ENCODE results near the gene HCN2. TPM values are rescaled to one million over a fixed set of nuclear protein-coding genes. Genes with fewer than 3 reads are reported as not detected.

HCN2 gene
- polyA plus RNA-seq, 1 of the 3 experiments (the other 2 are of a cell fraction), result 5.6 TPM

- Histone ChIP-seq H3F3A (replicated peaks; ENCODE audit: insufficient read depth) (no peaks in the 10 kb centered on the region), H4K20me1 (ENCODE audit: insufficient read depth) (peaks cover 58% of the 10 kb centered on the region), H3K79me2 (ENCODE audit: insufficient read depth) (peaks cover 5% of the 10 kb centered on the region; the same call in 1 of the 2 replicates), H3K9me2 (no peaks in the 10 kb centered on the region), H3K4me2 (no peak overlapping the region), H3K4me1 (ENCODE audit: control insufficient read depth in 1 of 2, insufficient read depth in 2 of 2, low read depth in 1 of 2, low read length in 1 of 2) (peaks cover 0 to 2% of the 10 kb centered on the region in 2 experiments; a peak in 1 of 4 replicates), H3K27ac (ENCODE audit: low read depth in 2 of 2, low read length in 1 of 2) (no peak overlapping the region), H3K4me3 (ENCODE audit: low read depth in 2 of 2, low read length in 1 of 2) (no peak overlapping the region), H3K27me3 (ENCODE audit: insufficient read depth) (no peaks in the 10 kb centered on the region), H3K9me3 (no peaks in the 10 kb centered on the region), H2AFZ (ENCODE audit: low read depth) (no peak overlapping the region), H3K9ac (no peak overlapping the region), H3K36me3 (replicated peaks in 1 of 2; ENCODE audit: control insufficient read depth in 1 of 2, insufficient read depth in 2 of 2, low read length in 1 of 2) (no peaks in the 10 kb centered on the region)
- DNase-seq, result peak; percentile 31
- ChIA-PET CTCF (interaction anchor here (0.9 to 3.5 kb wide), 4 partner anchors 8 to 32 kb away, joined by 3 to 15 read pairs (median 4); no protein-coding TSS in a partner anchor), POLR2A (no interaction called here)
- WGBS (ENCODE audit: low lambda C conversion rate), result 93% methylated on average over 15 of the region's 16 CpGs
- no peak for TF ChIP-seq RFX5 (IDR thresholded peaks at IDR 0.05; ENCODE audit: low read length)
- TF ChIP-seq RAD21 (IDR thresholded peaks at IDR 0.05; ENCODE audit: low read length), result no peak
- TF ChIP-seq, protein P1, sequence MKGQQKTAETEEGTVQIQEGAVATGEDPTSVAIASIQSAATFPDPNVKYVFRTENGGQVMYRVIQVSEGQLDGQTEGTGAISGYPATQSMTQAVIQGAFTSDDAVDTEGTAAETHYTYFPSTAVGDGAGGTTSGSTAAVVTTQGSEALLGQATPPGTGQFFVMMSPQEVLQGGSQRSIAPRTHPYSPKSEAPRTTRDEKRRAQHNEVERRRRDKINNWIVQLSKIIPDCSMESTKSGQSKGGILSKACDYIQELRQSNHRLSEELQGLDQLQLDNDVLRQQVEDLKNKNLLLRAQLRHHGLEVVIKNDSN (IDR thresholded peaks at IDR 0.05; ENCODE audit: borderline replicate concordance, low read depth), result no peak
- TF ChIP-seq EZH2phosphoT487 (IDR thresholded peaks at IDR 0.05; ENCODE audit: borderline replicate concordance, low read depth), result no peak
- no peak for TF ChIP-seq ELF1 (IDR thresholded peaks at IDR 0.05)
- TF ChIP-seq FOXM1 (IDR thresholded peaks at IDR 0.05; ENCODE audit: low read depth), result no peak
- no peak for TF ChIP-seq SIN3A (IDR thresholded peaks at IDR 0.05; ENCODE audit: borderline replicate concordance, low read depth, low read length)
- TF ChIP-seq NRF1 (IDR thresholded peaks at IDR 0.05; ENCODE audit: low read depth, low read length), result no peak
Measured at GRCh38 chr19:596263-596655, 6.6 kb downstream of the HCN2 start.

- WGBS (ENCODE audit: low lambda C conversion rate), result 49% methylated on average over 15 of the region's 18 CpGs
- DNase-seq, result no peak
- no peak overlapping the region for H3K4me3 ChIP-seq (ENCODE audit: low read depth in 2 of 2, low read length in 1 of 2)
- no peak overlapping the region for H3K9ac ChIP-seq
- TF ChIP-seq SMC3 (IDR thresholded peaks at IDR 0.05; ENCODE audit: low read depth, low read length) (no peak), YY1 (IDR thresholded peaks at IDR 0.05; ENCODE audit: low read depth) (no peak), POLR2AphosphoS5 (IDR thresholded peaks at IDR 0.05; ENCODE audit: low read depth, low read length) (peak; percentile 46; the same call in 1 of the 2 replicates), GATA2 (CRISPR knock-in tag; IDR thresholded peaks at IDR 0.05) (no peak), RCOR1 (IDR thresholded peaks at IDR 0.05; ENCODE audit: low read length) (peak; percentile 45; the same call in 1 of the 2 replicates), MEF2A (IDR thresholded peaks at IDR 0.05; ENCODE audit: borderline replicate concordance, low read depth) (no peak), SIN3A (IDR thresholded peaks at IDR 0.05; ENCODE audit: borderline replicate concordance, low read depth, low read length) (no peak), JUND (IDR thresholded peaks at IDR 0.05) (no peak), RFX5 (IDR thresholded peaks at IDR 0.05; ENCODE audit: low read length) (no peak)
- TF ChIP-seq, protein P1 (IDR thresholded peaks at IDR 0.05; ENCODE audit: borderline replicate concordance, low read depth), result peak; percentile 72
- TF ChIP-seq, protein P2, sequence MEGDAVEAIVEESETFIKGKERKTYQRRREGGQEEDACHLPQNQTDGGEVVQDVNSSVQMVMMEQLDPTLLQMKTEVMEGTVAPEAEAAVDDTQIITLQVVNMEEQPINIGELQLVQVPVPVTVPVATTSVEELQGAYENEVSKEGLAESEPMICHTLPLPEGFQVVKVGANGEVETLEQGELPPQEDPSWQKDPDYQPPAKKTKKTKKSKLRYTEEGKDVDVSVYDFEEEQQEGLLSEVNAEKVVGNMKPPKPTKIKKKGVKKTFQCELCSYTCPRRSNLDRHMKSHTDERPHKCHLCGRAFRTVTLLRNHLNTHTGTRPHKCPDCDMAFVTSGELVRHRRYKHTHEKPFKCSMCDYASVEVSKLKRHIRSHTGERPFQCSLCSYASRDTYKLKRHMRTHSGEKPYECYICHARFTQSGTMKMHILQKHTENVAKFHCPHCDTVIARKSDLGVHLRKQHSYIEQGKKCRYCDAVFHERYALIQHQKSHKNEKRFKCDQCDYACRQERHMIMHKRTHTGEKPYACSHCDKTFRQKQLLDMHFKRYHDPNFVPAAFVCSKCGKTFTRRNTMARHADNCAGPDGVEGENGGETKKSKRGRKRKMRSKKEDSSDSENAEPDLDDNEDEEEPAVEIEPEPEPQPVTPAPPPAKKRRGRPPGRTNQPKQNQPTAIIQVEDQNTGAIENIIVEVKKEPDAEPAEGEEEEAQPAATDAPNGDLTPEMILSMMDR (IDR thresholded peaks at IDR 0.05), result no peak
- TF ChIP-seq, protein P3, sequence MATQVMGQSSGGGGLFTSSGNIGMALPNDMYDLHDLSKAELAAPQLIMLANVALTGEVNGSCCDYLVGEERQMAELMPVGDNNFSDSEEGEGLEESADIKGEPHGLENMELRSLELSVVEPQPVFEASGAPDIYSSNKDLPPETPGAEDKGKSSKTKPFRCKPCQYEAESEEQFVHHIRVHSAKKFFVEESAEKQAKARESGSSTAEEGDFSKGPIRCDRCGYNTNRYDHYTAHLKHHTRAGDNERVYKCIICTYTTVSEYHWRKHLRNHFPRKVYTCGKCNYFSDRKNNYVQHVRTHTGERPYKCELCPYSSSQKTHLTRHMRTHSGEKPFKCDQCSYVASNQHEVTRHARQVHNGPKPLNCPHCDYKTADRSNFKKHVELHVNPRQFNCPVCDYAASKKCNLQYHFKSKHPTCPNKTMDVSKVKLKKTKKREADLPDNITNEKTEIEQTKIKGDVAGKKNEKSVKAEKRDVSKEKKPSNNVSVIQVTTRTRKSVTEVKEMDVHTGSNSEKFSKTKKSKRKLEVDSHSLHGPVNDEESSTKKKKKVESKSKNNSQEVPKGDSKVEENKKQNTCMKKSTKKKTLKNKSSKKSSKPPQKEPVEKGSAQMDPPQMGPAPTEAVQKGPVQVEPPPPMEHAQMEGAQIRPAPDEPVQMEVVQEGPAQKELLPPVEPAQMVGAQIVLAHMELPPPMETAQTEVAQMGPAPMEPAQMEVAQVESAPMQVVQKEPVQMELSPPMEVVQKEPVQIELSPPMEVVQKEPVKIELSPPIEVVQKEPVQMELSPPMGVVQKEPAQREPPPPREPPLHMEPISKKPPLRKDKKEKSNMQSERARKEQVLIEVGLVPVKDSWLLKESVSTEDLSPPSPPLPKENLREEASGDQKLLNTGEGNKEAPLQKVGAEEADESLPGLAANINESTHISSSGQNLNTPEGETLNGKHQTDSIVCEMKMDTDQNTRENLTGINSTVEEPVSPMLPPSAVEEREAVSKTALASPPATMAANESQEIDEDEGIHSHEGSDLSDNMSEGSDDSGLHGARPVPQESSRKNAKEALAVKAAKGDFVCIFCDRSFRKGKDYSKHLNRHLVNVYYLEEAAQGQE (IDR thresholded peaks at IDR 0.05; ENCODE audit: low read depth, low read length), result peak; percentile 65; the same call in 1 of the 2 replicates
- H3K27me3 ChIP-seq (ENCODE audit: insufficient read depth), result no peaks in the 10 kb centered on the region
- H3K36me3 ChIP-seq (replicated peaks in 1 of 2; ENCODE audit: control insufficient read depth in 1 of 2, insufficient read depth in 2 of 2, low read length in 1 of 2), result no peaks in the 10 kb centered on the region
- peaks cover 4% of the 10 kb centered on the region; the same call in 1 of the 2 replicates for H3K79me2 ChIP-seq (ENCODE audit: insufficient read depth)
- no peak overlapping the region for H3K4me2 ChIP-seq
- H3F3A ChIP-seq (replicated peaks; ENCODE audit: insufficient read depth), result no peaks in the 10 kb centered on the region
- H3K4me1 ChIP-seq (ENCODE audit: control insufficient read depth in 1 of 2, insufficient read depth in 2 of 2, low read depth in 1 of 2, low read length in 1 of 2), result no peaks in the 10 kb centered on the region
- ChIA-PET POLR2A (no interaction called here), CTCF (interaction anchor here (0.7 to 1.8 kb wide), 3 partner anchors 9 to 13 kb away, joined by 3 to 7 read pairs (median 5); no protein-coding TSS in a partner anchor)
- H3K9me3 ChIP-seq, result no peaks in the 10 kb centered on the region
- H3K27ac ChIP-seq (ENCODE audit: low read depth in 2 of 2, low read length in 1 of 2), result no peak overlapping the region
- H2AFZ ChIP-seq (ENCODE audit: low read depth), result no peak overlapping the region
- peaks cover 44% of the 10 kb centered on the region for H4K20me1 ChIP-seq (ENCODE audit: insufficient read depth)
- H3K9me2 ChIP-seq, result no peaks in the 10 kb centered on the region
Measured at GRCh38 chr19:597406-598315, 8.0 kb downstream of the HCN2 start.
